ENCODE measurements around the gene SNX27.

DNA sequence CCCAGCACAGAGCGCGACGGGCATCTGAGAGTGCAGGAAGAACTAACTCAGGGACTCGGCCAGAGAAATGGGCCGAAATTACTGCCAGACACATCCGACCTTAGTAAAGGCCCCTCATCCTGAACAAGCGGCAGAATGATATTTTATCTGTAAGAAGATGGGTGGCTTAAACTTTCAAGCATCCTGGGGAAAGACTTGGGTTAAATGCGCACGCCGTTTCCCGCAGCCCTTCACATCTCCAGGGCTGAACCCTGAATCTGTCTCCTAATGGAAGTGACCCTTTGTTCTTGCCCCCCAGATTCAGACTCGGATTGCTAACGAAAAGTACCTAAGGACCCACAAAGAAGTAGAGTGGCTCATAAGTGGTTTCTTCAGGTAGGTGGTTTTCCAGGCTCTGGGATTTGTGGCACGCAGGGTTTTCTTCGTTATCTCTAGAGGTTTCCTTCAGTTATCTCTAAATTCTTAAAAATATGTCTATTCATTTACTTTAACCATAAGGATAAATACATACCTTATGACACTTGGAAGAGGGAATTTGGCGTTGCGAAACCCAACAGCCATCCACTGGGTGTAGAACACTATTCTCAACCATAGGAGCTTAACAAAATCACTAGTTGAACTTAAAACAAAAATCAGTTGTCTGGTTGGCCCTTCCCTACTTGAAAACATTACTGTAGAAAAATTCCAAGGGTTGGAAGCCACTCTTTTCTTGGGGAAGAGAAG is 110.1 kb downstream of the SNX27 start:
- no peak for TF ChIP-seq RAD21 (IDR thresholded peaks at IDR 0.05)
- TF ChIP-seq, protein P1, sequence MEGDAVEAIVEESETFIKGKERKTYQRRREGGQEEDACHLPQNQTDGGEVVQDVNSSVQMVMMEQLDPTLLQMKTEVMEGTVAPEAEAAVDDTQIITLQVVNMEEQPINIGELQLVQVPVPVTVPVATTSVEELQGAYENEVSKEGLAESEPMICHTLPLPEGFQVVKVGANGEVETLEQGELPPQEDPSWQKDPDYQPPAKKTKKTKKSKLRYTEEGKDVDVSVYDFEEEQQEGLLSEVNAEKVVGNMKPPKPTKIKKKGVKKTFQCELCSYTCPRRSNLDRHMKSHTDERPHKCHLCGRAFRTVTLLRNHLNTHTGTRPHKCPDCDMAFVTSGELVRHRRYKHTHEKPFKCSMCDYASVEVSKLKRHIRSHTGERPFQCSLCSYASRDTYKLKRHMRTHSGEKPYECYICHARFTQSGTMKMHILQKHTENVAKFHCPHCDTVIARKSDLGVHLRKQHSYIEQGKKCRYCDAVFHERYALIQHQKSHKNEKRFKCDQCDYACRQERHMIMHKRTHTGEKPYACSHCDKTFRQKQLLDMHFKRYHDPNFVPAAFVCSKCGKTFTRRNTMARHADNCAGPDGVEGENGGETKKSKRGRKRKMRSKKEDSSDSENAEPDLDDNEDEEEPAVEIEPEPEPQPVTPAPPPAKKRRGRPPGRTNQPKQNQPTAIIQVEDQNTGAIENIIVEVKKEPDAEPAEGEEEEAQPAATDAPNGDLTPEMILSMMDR (IDR thresholded peaks at IDR 0.05; ENCODE audit: low read depth, low read length, missing input control), result no peak
- no peak for TF ChIP-seq RXRA (IDR thresholded peaks at IDR 0.05)
- TF ChIP-seq JUND (IDR thresholded peaks at IDR 0.05), result no peak
- TF ChIP-seq, protein P2, sequence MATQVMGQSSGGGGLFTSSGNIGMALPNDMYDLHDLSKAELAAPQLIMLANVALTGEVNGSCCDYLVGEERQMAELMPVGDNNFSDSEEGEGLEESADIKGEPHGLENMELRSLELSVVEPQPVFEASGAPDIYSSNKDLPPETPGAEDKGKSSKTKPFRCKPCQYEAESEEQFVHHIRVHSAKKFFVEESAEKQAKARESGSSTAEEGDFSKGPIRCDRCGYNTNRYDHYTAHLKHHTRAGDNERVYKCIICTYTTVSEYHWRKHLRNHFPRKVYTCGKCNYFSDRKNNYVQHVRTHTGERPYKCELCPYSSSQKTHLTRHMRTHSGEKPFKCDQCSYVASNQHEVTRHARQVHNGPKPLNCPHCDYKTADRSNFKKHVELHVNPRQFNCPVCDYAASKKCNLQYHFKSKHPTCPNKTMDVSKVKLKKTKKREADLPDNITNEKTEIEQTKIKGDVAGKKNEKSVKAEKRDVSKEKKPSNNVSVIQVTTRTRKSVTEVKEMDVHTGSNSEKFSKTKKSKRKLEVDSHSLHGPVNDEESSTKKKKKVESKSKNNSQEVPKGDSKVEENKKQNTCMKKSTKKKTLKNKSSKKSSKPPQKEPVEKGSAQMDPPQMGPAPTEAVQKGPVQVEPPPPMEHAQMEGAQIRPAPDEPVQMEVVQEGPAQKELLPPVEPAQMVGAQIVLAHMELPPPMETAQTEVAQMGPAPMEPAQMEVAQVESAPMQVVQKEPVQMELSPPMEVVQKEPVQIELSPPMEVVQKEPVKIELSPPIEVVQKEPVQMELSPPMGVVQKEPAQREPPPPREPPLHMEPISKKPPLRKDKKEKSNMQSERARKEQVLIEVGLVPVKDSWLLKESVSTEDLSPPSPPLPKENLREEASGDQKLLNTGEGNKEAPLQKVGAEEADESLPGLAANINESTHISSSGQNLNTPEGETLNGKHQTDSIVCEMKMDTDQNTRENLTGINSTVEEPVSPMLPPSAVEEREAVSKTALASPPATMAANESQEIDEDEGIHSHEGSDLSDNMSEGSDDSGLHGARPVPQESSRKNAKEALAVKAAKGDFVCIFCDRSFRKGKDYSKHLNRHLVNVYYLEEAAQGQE (IDR thresholded peaks at IDR 0.05), result no peak
- TF ChIP-seq ATF3 (IDR thresholded peaks at IDR 0.05), result no peak
- TF ChIP-seq, protein P3, sequence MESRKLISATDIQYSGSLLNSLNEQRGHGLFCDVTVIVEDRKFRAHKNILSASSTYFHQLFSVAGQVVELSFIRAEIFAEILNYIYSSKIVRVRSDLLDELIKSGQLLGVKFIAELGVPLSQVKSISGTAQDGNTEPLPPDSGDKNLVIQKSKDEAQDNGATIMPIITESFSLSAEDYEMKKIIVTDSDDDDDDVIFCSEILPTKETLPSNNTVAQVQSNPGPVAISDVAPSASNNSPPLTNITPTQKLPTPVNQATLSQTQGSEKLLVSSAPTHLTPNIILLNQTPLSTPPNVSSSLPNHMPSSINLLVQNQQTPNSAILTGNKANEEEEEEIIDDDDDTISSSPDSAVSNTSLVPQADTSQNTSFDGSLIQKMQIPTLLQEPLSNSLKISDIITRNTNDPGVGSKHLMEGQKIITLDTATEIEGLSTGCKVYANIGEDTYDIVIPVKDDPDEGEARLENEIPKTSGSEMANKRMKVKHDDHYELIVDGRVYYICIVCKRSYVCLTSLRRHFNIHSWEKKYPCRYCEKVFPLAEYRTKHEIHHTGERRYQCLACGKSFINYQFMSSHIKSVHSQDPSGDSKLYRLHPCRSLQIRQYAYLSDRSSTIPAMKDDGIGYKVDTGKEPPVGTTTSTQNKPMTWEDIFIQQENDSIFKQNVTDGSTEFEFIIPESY (IDR thresholded peaks at IDR 0.05), result no peak
- TF ChIP-seq YY1 (IDR thresholded peaks at IDR 0.05), result no peak
- no peak for TF ChIP-seq MAX (IDR thresholded peaks at IDR 0.05)
- no peak for TF ChIP-seq EGR1 (IDR thresholded peaks at IDR 0.05; ENCODE audit: low read depth in 2 of 2)
- TF ChIP-seq TAF1 (conservative IDR thresholded peaks at IDR 0.05), result no peak
- no peak for TF ChIP-seq GABPA (IDR thresholded peaks at IDR 0.05 in 1 of 2, conservative IDR thresholded peaks at IDR 0.05 in 1 of 2)
- TF ChIP-seq SP1 (IDR thresholded peaks at IDR 0.05), result no peak
